ENCODE measurements around the gene CDC45.

DNA sequence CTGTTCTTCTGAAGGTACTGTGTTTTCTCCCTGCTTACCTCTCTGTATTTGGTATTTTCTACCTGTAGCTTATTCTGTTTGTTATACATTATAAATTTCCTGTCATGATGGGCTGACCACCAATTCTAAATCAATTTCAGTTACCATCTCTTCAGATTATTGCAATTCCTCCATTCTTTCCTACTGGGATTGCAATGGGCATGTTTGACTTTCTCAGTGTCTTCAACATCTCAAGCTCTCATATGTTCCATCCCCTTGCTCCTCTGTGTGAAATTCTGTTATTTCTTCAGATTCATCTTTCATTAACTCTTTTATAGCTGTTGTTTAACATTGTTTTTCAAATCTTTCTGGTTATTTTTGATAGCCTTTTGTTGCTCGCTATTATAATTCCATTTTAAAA is 16.7 kb upstream of the CDC45 start:
- TF ChIP-seq EZH2 (IDR thresholded peaks at IDR 0.05; ENCODE audit: low read length, missing control alignments) = no peak
- TF ChIP-seq, protein P1, sequence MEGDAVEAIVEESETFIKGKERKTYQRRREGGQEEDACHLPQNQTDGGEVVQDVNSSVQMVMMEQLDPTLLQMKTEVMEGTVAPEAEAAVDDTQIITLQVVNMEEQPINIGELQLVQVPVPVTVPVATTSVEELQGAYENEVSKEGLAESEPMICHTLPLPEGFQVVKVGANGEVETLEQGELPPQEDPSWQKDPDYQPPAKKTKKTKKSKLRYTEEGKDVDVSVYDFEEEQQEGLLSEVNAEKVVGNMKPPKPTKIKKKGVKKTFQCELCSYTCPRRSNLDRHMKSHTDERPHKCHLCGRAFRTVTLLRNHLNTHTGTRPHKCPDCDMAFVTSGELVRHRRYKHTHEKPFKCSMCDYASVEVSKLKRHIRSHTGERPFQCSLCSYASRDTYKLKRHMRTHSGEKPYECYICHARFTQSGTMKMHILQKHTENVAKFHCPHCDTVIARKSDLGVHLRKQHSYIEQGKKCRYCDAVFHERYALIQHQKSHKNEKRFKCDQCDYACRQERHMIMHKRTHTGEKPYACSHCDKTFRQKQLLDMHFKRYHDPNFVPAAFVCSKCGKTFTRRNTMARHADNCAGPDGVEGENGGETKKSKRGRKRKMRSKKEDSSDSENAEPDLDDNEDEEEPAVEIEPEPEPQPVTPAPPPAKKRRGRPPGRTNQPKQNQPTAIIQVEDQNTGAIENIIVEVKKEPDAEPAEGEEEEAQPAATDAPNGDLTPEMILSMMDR (conservative IDR thresholded peaks at IDR 0.05 in 1 of 2, IDR thresholded peaks at IDR 0.05 in 1 of 2; ENCODE audit: low read depth in 1 of 2, low read length in 2 of 2) = no peak

Data from fibroblast of lung (primary cell).